ENCODE data around the gene ARHGAP6.
"Not testable (repeated sequence)": the region's sequence is repeated elsewhere in the genome, so short reads cannot be mapped to it uniquely, and the experiment has no call there.

ARHGAP6 gene

GRCh38 chrX:11641349-11642065, 24.2 kb downstream of the ARHGAP6 start:
- DNase-seq, result no peak

- DNase-seq, result no peak
These were observed 25.6 kb downstream of the ARHGAP6 start for GRCh38 chrX:11640089-11640488.

- no peak for DNase-seq
These were observed 33.0 kb downstream of the ARHGAP6 start for GRCh38 chrX:11632732-11633131.

GRCh38 chrX:11629593-11630211, 36.0 kb downstream of the ARHGAP6 start:
- no peak for DNase-seq

GRCh38 chrX:11628399-11628798, 37.3 kb downstream of the ARHGAP6 start:
- DNase-seq, result no peak

GRCh38 chrX:11626351-11626750, 39.4 kb downstream of the ARHGAP6 start:
- DNase-seq, result no peak

GRCh38 chrX:11619441-11619840, 46.3 kb downstream of the ARHGAP6 start:
- DNase-seq, result no peak

- not testable (repeated sequence) for DNase-seq
These were observed 51.5 kb downstream of the ARHGAP6 start for GRCh38 chrX:11614253-11614652.

- no peak for DNase-seq
These were observed 53.8 kb downstream of the ARHGAP6 start for GRCh38 chrX:11611965-11612364.

- DNase-seq, result no peak
These were observed 54.6 kb downstream of the ARHGAP6 start for GRCh38 chrX:11611161-11611560.

GRCh38 chrX:11609109-11609508, 56.6 kb downstream of the ARHGAP6 start:
- no peak for DNase-seq

GRCh38 chrX:11606408-11606807, 59.3 kb downstream of the ARHGAP6 start:
- DNase-seq, result no peak

GRCh38 chrX:11600578-11600977, 65.1 kb downstream of the ARHGAP6 start:
- no peak for DNase-seq

- DNase-seq, result no peak
These were observed 68.2 kb downstream of the ARHGAP6 start for GRCh38 chrX:11597479-11597878.

- DNase-seq, result no peak
These were observed 73.9 kb downstream of the ARHGAP6 start for GRCh38 chrX:11591723-11592346.

GRCh38 chrX:11589641-11590040, 76.1 kb downstream of the ARHGAP6 start:
- no peak for DNase-seq

GRCh38 chrX:11588097-11588496, 77.6 kb downstream of the ARHGAP6 start:
- no peak for DNase-seq

- DNase-seq, result no peak
These were observed 80.5 kb downstream of the ARHGAP6 start for GRCh38 chrX:11585174-11585573.

- DNase-seq, result no peak
These were observed 84.9 kb downstream of the ARHGAP6 start for GRCh38 chrX:11580789-11581188.

GRCh38 chrX:11579636-11580600, 85.8 kb downstream of the ARHGAP6 start:
- no peak for DNase-seq

- not testable (repeated sequence) for DNase-seq
These were observed 87.4 kb downstream of the ARHGAP6 start for GRCh38 chrX:11578301-11578700.

GRCh38 chrX:11577603-11578002, 88.1 kb downstream of the ARHGAP6 start:
- DNase-seq, result no peak

GRCh38 chrX:11575332-11575731, 90.4 kb downstream of the ARHGAP6 start:
- no peak for DNase-seq

Data from cerebellar nuclear complex (tissue), 1 donor.